H9 (cell line): ENCODE results near the gene HBA1. TPM values are rescaled to one million over a fixed set of nuclear protein-coding genes. Genes with fewer than 3 reads are reported as not detected.
A peak's percentile ranks its signal among the peaks of the same experiment; 100 is the strongest.

ENCODE experiments used
- DNase-seq: peaks from one replicate; pipeline ENCODE4 v3.0.0-alpha.2; 2017
- H2AFZ ChIP-seq: one replicate; pipeline ENCODE4 v1.6.1; 2013; ENCODE audit warnings: mild to moderate bottlenecking, low read length, control low read depth, moderate library complexity
- H2AK5ac ChIP-seq: 2 replicates; pipeline ENCODE4 v1.6.1; 2013; ENCODE audit warnings: low read length, control low read depth, mixed read lengths; ENCODE audit not compliant: insufficient read length
- H2BK120ac ChIP-seq: one replicate; pipeline ENCODE4 v1.6.1; 2013; ENCODE audit warnings: low read depth, mild to moderate bottlenecking, low read length, control low read depth, inconsistent platforms; ENCODE audit not compliant: poor library complexity, severe bottlenecking
- H2BK12ac ChIP-seq: 2 replicates; pipeline ENCODE4 v1.6.1; 2013; ENCODE audit warnings: low read length, control low read depth, mixed read lengths, low read depth; ENCODE audit not compliant: insufficient read length
- H2BK15ac ChIP-seq: 2 replicates; pipeline ENCODE4 v1.6.1; 2013; ENCODE audit warnings: low read depth, low read length, control low read depth
- H2BK20ac ChIP-seq: one replicate; pipeline ENCODE4 v1.6.1; 2013; ENCODE audit warnings: low read depth, mild to moderate bottlenecking, low read length, control low read depth, inconsistent platforms; ENCODE audit not compliant: poor library complexity, severe bottlenecking
- H2BK5ac ChIP-seq: 2 replicates; pipeline ENCODE4 v1.6.1; 2013; ENCODE audit warnings: low read length, control low read depth, mixed read lengths; ENCODE audit not compliant: insufficient read length
- H3K14ac ChIP-seq: 2 replicates; pipeline ENCODE4 v1.6.1; 2013; ENCODE audit warnings: low read length, control low read depth; ENCODE audit not compliant: insufficient read depth
- H3K18ac ChIP-seq: 2 replicates; pipeline ENCODE4 v1.6.1; 2013; ENCODE audit warnings: low read depth, mild to moderate bottlenecking, mixed read lengths, low read length, control low read depth; ENCODE audit not compliant: insufficient read length
- H3K23ac ChIP-seq: 2 replicates; pipeline ENCODE4 v1.6.1; 2013; ENCODE audit warnings: low read length, control low read depth, mixed read lengths, low read depth; ENCODE audit not compliant: insufficient read length
- H3K23me2 ChIP-seq: 2 replicates; pipeline ENCODE4 v1.6.1; 2013; ENCODE audit warnings: low read depth, mild to moderate bottlenecking, mixed read lengths, low read length, control low read depth; ENCODE audit not compliant: insufficient read length, poor library complexity, severe bottlenecking
- H3K27ac ChIP-seq: 2 replicates; pipeline ENCODE4 v1.5.1; 2013; ENCODE audit warnings: low read length, control low read depth, mixed read lengths, low read depth; ENCODE audit not compliant: insufficient read length
- H3K27me3 ChIP-seq: 2 replicates; pipeline ENCODE4 v1.6.1; 2013; ENCODE audit warnings: low read length, control low read depth, inconsistent platforms; ENCODE audit not compliant: insufficient read depth
- H3K4ac ChIP-seq: 2 replicates; pipeline ENCODE4 v1.6.1; 2013; ENCODE audit warnings: low read depth, mild to moderate bottlenecking, control low read depth, inconsistent platforms, low read length, moderate library complexity
- H3K4me1 ChIP-seq: 2 replicates; pipeline ENCODE4 v1.6.1; 2013; ENCODE audit warnings: low read length, control low read depth, inconsistent platforms; ENCODE audit not compliant: insufficient read depth
- H3K4me2 ChIP-seq: 2 replicates; pipeline ENCODE4 v1.6.1; 2013; ENCODE audit warnings: low read length, control low read depth, mixed read lengths; ENCODE audit not compliant: insufficient read length, insufficient read depth
- H3K56ac ChIP-seq: 2 replicates; pipeline ENCODE4 v1.6.1; 2013; ENCODE audit warnings: low read depth, mild to moderate bottlenecking, mixed read lengths, low read length, control low read depth; ENCODE audit not compliant: insufficient read length
- H3K79me1 ChIP-seq: 2 replicates; pipeline ENCODE4 v1.6.1; 2013; ENCODE audit warnings: low read depth, mild to moderate bottlenecking, moderate library complexity, low read length, control low read depth, inconsistent platforms; ENCODE audit not compliant: insufficient read depth, poor library complexity, severe bottlenecking
- H3K79me2 ChIP-seq: 2 replicates; pipeline ENCODE4 v1.6.1; 2013; ENCODE audit warnings: low read length, control low read depth, inconsistent platforms; ENCODE audit not compliant: insufficient read depth
- H3K9ac ChIP-seq: 2 replicates; pipeline ENCODE4 v1.6.1; 2013; ENCODE audit warnings: low read length, control low read depth, mixed read lengths; ENCODE audit not compliant: insufficient read length; ENCODE audit errors: extremely low read depth
- H3K9me3 ChIP-seq: one replicate; pipeline ENCODE4 v1.6.1; 2013; ENCODE audit warnings: low read depth, low read length, inconsistent platforms; ENCODE audit not compliant: control insufficient read depth
- H3T11ph ChIP-seq: one replicate; pipeline ENCODE4 v1.6.1; 2013; ENCODE audit warnings: mild to moderate bottlenecking, low read length, control low read depth, inconsistent platforms
- H4K20me1 ChIP-seq: one replicate; pipeline ENCODE4 v1.6.1; 2013; ENCODE audit not compliant: control insufficient read depth, insufficient read length, insufficient read depth
- H4K5ac ChIP-seq: 2 replicates; pipeline ENCODE4 v1.6.1; 2013; ENCODE audit warnings: low read depth, mild to moderate bottlenecking, mixed read lengths, low read length, control low read depth; ENCODE audit not compliant: insufficient read length
- H4K8ac ChIP-seq: replicated peaks from 2 replicates; pipeline ENCODE4 v1.6.1; 2013; ENCODE audit warnings: low read length, control low read depth, mixed read lengths, low read depth; ENCODE audit not compliant: insufficient read length
- H4K91ac ChIP-seq: 2 replicates; pipeline ENCODE4 v1.6.1; 2013; ENCODE audit warnings: low read depth, mild to moderate bottlenecking, moderate library complexity, mixed read lengths, low read length, control low read depth; ENCODE audit not compliant: insufficient read length
- H3K27ac Mint-ChIP-seq, 3 experiments: 2 replicates in 2 of 3; 3 replicates in 1 of 3; pipeline ENCODE4 v1.8.0; 2020 to 2021; ENCODE audit warnings: mixed read lengths in 3 of 3, mild to moderate bottlenecking in 1 of 3, moderate library complexity in 1 of 3
- H3K27me3 Mint-ChIP-seq: 2 replicates; pipeline ENCODE4 v1.8.0; 2021; ENCODE audit warnings: low read depth, mild to moderate bottlenecking, moderate library complexity, mixed read lengths
- H3K36me3 Mint-ChIP-seq, 3 experiments: 2 replicates in 2 of 3; 3 replicates in 1 of 3; pipeline ENCODE4 v1.8.0; 2020 to 2021; ENCODE audit warnings: low read depth in 3 of 3, mixed read lengths in 3 of 3; ENCODE audit not compliant: insufficient read depth in 1 of 3
- H3K4me1 Mint-ChIP-seq, 2 experiments: 2 replicates each; pipeline ENCODE4 v1.8.0; 2020; ENCODE audit warnings: mixed read lengths in 2 of 2
- H3K4me3 Mint-ChIP-seq, 2 experiments: 2 replicates in 1 of 2; 3 replicates in 1 of 2; pipeline ENCODE4 v1.8.0; 2020 to 2021; ENCODE audit warnings: mild to moderate bottlenecking in 2 of 2, mixed read lengths in 2 of 2, moderate library complexity in 1 of 2
- H3K9me3 Mint-ChIP-seq, 2 experiments: 2 replicates in 1 of 2; 3 replicates in 1 of 2; pipeline ENCODE4 v1.8.0; 2020; ENCODE audit warnings: mild to moderate bottlenecking in 2 of 2, mixed read lengths in 2 of 2, moderate library complexity in 1 of 2
- CTCF ChIP-seq: fragments of 200-600 bp; sonication (generic); conservative IDR thresholded peaks from 3 replicates; pipeline ENCODE4 v1.8.0; 2021; ENCODE audit warnings: antibody characterized with exemption, mild to moderate bottlenecking
- WGBS: extraction: QIAGEN DNeasy Blood & Tissue Kit; methylation state at CpG from one replicate; pipeline ENCODE4 v1.1.7; 2013; ENCODE audit warnings: missing lambda C conversion rate, low lambda C conversion rate, mixed read lengths; ENCODE audit not compliant: insufficient read length; ENCODE audit errors: extremely low coverage; 5-methylcytosine and 5-hydroxymethylcytosine counted together
- total RNA-seq: library from RNA; stranded (reverse); gene quantifications from 2 replicates; pipeline ENCODE4 v1.2.1, GENCODE V29; 2021

HBA1 gene
- total RNA-seq, 1 experiment from 2014 or later, result 7.2 TPM

GRCh38 chr16:181565-182021, 5.1 kb downstream of the HBA1 start:
- peak; percentile 99 for TF ChIP-seq CTCF
- H3K79me1 ChIP-seq, result no peaks in the 10 kb centered on the region
- no peak overlapping the region for H3K4me2 ChIP-seq
- no peak overlapping the region for H2BK15ac ChIP-seq
- H2AFZ ChIP-seq, result no peak overlapping the region
- H3K4me3 Mint-ChIP-seq, result peak overlapping the region in 1 of 2 experiments; percentile 42; a peak in 2 of 5 replicates
- H3K23ac ChIP-seq, result no peak overlapping the region
- peaks cover 29% of the 10 kb centered on the region for H3K27me3 ChIP-seq
- no peak for DNase-seq
- H3K4me1 ChIP-seq, result no peaks in the 10 kb centered on the region
- no peak overlapping the region for H3K9ac ChIP-seq
- no peak overlapping the region for H3T11ph ChIP-seq
- H3K56ac ChIP-seq, result no peak overlapping the region
- no peak overlapping the region for H2BK20ac ChIP-seq
- no peak overlapping the region for H2BK12ac ChIP-seq
- H2BK120ac ChIP-seq, result no peak overlapping the region
- WGBS, result no CpG with 5 or more reads among the region's 22 CpGs
- no peaks in the 10 kb centered on the region for H3K9me3 ChIP-seq
- peaks cover 5% of the 10 kb centered on the region for H3K23me2 ChIP-seq
- peaks cover 6 to 15% (median 11%) of the 10 kb centered on the region in 3 experiments; a peak in 6 of 7 replicates for H3K36me3 Mint-ChIP-seq
- no peak overlapping the region for H4K91ac ChIP-seq
- H3K27me3 Mint-ChIP-seq, result peaks cover 35% of the 10 kb centered on the region
- H4K5ac ChIP-seq, result no peak overlapping the region
- no peak overlapping the region for H2BK5ac ChIP-seq
- no peak overlapping the region for H3K27ac ChIP-seq
- H4K20me1 ChIP-seq, result no peaks in the 10 kb centered on the region
- no peak overlapping the region for H3K18ac ChIP-seq
- H2AK5ac ChIP-seq, result no peak overlapping the region
- no peak overlapping the region for H3K27ac Mint-ChIP-seq
- H3K79me2 ChIP-seq, result no peaks in the 10 kb centered on the region
- 0 out of 4 replicates have a peak, but pooled peaks cover 0 to 7% of the 10 kb centered on the region in 2 experiments for H3K4me1 Mint-ChIP-seq
- H3K14ac ChIP-seq, result no peak overlapping the region
- H3K9me3 Mint-ChIP-seq, result no peaks in the 10 kb centered on the region; a peak in 1 of 5 replicates
- no peak overlapping the region for H3K4ac ChIP-seq
- no peak overlapping the region for H4K8ac ChIP-seq
